HTERT RPE-1 (cell line): ENCODE results near the gene RAB11A.
"Not testable (repeated sequence)": the region's sequence is repeated elsewhere in the genome, so short reads cannot be mapped to it uniquely, and the experiment has no call there.

ENCODE experiments used
- in situ Hi-C: fragments of 300-500 bp; cut with MboI; formaldehyde crosslinking; loops from 4 replicates; pipeline ENCODE4 v1.14.3; 2020; ENCODE audit warnings: low sequenced_read_pairs

The RAB11A gene

DNA sequence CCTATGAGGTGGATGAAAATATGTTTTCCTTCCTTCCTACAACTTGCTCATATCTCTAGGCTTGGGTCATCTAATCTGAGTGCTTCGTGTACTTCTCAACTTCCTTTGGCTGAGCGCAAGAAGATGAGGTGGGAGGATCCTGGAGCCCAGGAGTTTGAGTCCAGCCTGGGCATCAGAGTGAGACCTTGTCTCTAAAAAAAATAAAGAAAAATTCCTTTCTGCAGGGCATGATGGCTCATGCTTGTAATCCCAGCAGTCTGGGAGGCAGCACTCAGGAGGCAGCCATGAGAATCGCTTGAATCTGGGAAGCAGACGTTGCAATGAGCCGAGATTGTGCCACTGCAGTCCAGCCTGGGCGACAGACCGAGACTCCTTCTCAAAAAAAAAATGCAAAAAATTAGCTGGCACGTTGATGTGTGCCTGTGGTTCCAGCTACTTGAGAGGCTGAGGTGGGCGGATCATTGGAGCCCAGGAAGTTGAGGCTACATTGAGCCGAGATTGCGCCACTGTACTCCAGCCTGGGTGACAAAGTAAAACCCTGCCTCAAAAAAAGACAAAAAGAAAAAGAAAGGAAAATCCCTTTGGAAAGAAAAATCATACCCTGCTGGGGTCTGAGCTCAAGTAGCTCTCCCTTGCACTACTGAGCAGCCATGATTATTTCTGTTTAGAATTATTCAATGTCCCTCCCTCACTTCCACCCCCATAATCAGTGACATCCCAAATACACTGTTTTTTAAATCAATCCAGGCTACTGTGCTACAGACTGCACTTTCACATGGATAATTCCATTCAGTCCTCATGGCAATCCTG is 28.0 kb upstream of the RAB11A start:
- in situ Hi-C loops, result no loop called here

- in situ Hi-C loops, result no loop called here
Measured at GRCh38 chr15:65845826-65846519, 23.3 kb upstream of the RAB11A start.

DNA sequence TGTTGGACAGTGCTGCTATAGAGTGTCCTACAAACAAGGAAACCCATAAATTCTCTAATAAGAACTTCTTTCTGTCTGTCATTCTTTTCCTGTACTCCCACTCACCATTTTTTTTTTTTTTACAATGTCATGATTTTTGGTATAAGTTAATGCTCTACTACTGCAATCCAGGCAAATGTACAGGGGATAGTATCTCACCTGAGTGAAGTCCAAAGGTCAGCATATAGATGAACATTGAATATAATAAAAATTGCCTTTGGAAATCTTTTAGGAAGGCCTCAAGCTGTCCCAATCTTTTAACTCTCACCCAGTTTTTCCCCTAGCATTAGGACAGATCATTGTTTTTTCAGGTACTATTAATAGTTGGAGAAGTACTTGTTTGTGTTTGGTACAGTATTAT is 21.3 kb upstream of the RAB11A start:
- in situ Hi-C loops, result no loop called here

- in situ Hi-C loops, result no loop called here
Measured at GRCh38 chr15:65851981-65852380, 17.3 kb upstream of the RAB11A start.

DNA sequence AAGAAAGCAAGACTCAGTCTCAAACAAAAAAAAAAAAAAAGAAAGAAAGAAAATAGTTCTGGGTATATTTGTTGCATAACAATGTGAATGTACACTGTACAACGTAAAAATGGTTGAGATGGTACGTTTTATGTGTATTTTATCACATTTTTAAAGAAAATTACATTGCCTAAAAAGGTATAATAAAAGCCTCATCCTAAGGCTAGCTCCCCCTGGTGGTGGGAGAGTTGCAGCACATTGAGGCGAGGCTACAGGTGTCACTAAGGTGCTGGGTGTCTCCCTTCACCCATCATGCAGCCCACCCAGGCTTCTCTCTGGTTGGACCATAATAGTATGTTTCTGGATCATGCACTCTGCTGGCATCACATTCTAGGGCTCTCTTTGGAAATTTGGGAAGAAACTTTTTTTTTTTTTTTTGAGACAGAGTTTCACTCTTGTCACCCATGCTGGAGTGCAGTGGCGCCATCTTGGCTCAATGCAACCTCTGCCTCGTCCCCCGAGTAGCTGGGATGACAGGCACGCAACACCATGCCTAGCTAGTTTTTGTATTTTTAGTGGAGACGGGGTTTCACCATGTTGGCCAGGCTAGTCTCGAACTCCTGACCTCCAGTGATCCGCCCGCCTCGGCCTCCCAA is 12.4 kb upstream of the RAB11A start:
- in situ Hi-C loops, result no loop called here

GRCh38 chr15:65857718-65858402 is 11.4 kb upstream of the RAB11A start:
- in situ Hi-C loops, result no loop called here

DNA sequence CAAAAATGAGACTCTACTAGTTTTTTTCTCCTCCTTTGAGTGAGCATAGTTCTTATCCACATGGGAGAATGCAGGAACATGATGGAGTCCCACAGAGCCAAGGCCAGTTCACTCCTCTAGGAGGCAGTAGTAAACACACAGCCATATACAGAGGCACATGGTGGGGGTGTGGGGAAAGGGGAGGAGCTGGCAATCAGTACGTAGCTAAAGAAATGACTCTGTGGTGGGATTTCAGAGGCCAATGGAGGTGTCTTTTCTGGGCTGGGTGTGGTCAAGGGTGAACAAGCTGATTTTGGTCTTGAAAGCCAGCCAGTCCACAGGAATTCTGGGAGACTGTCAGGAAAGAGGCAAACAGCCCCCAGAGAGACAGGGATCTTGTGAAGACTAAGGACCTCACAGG is 6.6 kb upstream of the RAB11A start:
- in situ Hi-C loops, result no loop called here

- in situ Hi-C loops, result no loop called here
Measured at GRCh38 chr15:65863106-65863505, 6.2 kb upstream of the RAB11A start.

GRCh38 chr15:65867244-65867643 is 2.0 kb upstream of the RAB11A start:
- in situ Hi-C loops, result no loop called here

- in situ Hi-C loops, result not testable (repeated sequence)
Measured at GRCh38 chr15:65867933-65868332, 1.4 kb upstream of the RAB11A start.

- in situ Hi-C loops, result no loop called here
Measured at GRCh38 chr15:65868546-65869125, 655 bp upstream of the RAB11A start.

DNA sequence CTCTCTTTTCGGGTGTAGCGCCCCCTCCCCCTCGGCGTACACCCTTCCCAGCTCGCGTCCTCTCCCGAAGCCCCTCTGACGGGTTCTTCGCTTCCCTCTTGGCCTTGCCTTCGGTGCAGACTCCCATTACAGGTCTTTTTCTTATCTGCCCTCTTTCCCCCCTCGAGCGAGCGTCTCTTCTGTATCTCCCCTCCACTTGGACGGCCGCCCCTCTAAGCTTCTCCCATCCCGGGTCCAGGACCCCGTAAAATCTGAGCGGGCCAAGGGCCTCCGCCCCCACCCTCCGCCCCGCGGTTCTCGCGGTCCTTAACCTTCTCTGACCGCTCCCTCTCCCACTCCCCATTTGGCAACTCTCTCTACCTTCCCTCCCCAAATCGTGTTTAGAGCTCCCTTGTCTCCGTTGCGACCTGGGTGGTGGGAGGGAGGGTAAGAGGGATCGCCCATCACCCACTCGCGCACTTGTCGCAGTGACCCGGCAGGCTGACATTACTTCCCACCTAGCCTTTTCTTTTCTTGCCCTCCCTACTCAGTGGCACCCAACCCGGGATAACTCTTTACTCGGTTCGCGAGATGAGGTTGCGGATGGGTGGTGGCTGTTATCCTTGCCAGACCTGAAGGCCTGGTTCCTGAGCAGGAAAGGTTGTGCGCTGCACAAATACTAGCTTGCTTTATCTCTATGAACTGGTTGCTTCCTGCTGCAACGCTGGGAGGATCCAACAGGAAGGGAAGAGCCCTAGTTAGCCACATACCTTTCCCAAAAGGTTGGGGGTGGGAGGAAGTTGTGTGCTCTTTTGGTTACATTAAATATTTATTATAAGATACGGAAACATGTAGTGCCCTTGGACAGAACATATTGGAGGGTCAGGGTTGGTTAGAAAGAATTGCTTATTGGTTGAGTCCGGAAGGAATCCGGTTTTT is 922 bp downstream of the RAB11A start:
- in situ Hi-C loops, result no loop called here

DNA sequence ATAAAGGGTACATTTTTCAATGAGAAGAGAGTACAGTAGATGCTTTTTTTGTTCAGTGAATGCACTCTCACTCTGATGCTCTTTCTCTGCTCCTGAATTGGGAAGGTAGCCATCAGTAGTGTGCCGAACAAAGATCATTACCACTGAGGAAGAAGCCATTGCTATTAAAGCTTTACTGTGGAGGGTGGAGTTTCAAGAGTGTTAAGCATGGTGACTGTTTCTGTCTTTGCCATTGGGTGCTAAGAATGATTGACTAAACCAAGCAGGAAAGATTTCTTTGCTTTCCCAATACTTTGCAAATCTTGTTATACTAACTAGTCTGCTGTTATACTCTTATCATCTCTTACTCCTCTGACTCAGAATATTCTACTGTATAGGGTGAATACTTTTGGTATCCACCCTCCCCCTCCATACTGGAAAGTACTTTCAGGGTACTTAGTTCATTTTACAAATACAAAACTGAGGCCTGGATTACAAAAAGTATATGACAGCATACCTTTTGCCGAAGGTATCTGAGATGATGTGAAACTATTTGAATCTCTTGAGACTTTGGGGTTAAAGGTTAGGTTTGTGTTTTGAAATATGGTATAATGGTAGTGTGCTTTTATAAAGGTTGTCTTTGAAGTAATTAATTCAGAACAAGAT is 1.7 kb downstream of the RAB11A start:
- in situ Hi-C loops, result no loop called here

GRCh38 chr15:65871886-65872285 is 2.6 kb downstream of the RAB11A start:
- in situ Hi-C loops, result not testable (repeated sequence)

DNA sequence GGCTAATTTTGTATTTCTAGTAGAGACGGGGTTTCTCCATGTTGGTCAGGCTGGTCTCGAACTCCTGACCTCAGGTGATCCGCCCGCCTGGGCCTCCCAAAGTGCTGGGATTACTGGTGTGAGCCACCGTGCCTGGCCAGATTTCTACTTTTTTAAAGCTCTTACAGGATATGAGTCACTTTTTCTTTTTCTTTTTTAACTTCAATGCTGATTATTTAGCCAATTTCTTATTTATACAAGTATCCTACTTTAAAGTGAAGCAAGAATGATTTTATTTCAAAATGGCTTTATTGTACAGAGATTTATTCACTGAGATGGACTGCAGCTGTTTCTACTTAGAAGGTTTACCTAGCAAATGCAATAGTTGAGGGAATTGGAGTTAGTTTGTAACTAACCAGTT is 3.3 kb downstream of the RAB11A start:
- in situ Hi-C loops, result not testable (repeated sequence)

GRCh38 chr15:65873256-65873655 is 4.0 kb downstream of the RAB11A start:
- in situ Hi-C loops, result no loop called here

DNA sequence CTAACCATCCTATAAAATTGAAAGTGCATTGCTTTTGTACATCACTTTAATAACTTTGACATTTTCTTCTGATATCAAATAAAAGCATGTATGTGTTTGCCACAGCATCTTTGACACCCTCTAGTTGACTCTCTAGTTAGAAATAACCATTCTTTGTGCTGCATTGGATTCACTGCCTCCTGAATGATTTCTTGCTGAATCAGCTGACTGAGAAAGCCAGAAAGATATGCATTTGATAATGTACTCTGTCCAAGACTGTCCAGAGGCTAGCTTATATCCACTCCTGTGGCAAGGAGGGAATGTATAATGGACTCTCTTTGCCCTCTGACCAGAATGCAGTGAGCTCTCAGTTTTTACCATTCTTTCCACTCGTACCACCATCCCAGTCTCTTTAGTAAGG is 6.2 kb downstream of the RAB11A start:
- in situ Hi-C loops, result no loop called here

- in situ Hi-C loops, result no loop called here
Measured at GRCh38 chr15:65877749-65878148, 8.5 kb downstream of the RAB11A start.

DNA sequence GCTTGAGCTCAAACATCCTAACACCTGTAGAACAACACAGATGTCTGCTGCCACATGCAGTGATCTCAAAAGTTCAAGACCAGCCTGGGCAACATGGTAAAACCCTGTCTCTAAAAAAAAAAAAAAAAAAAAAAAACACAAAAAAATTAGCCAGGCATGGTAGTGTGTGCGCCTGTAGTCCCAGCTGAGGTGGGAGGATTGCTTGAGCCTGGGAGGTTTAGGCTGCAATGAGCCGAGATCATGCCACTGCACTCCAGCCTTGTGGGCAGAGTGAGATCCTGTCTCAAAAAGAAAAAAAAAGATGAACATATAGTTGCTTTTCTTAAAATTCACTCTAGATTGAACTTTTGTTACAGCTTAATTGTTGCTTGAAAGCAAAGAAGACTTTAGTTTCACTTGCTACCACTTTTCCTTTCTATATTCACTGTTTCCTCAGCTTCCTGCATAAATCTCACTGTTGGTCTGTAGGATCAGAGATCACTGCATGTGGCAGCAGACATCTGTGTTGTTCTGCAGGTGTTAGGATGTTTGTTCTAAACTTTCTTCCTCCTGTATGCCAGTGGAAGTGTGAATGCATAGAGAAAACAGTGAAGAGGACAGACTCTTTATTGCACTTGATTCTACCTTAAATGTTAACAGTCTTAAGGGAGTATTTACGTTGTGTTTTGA is 12.6 kb downstream of the RAB11A start:
- in situ Hi-C loops, result no loop called here
